ENCODE results near the gene HIP1.

DNA sequence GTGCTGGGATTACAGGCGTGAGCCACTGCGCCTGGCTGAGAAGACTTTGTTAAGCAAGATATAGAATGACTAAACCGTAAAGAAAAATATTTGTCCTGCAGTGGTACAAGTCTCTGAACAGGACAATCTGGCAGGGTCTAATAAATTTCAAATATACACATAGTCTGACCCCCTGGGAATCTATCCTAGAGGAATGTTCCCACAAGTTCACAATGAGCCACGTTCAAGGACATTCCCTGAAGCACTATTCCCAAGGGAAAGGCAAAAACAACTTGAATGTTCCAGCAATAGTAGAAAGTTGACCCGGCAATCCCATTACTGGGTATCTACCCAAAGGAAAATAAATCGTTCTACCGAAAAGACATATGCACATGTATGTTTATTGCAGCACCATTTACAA lies 82.0 kb downstream of the HIP1 start:
- TF ChIP-seq, protein P1, sequence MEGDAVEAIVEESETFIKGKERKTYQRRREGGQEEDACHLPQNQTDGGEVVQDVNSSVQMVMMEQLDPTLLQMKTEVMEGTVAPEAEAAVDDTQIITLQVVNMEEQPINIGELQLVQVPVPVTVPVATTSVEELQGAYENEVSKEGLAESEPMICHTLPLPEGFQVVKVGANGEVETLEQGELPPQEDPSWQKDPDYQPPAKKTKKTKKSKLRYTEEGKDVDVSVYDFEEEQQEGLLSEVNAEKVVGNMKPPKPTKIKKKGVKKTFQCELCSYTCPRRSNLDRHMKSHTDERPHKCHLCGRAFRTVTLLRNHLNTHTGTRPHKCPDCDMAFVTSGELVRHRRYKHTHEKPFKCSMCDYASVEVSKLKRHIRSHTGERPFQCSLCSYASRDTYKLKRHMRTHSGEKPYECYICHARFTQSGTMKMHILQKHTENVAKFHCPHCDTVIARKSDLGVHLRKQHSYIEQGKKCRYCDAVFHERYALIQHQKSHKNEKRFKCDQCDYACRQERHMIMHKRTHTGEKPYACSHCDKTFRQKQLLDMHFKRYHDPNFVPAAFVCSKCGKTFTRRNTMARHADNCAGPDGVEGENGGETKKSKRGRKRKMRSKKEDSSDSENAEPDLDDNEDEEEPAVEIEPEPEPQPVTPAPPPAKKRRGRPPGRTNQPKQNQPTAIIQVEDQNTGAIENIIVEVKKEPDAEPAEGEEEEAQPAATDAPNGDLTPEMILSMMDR (IDR thresholded peaks at IDR 0.05) = no peak
- TF ChIP-seq POLR2A (IDR thresholded peaks at IDR 0.05; ENCODE audit: low read depth) (no peak), EP300 (IDR thresholded peaks at IDR 0.05) (no peak), POLR2AphosphoS5 (IDR thresholded peaks at IDR 0.05) (no peak)

Measured in esophagus muscularis mucosa (tissue), 4 donors.